Measurements from ENCODE around the gene LCE7A.
A peak's percentile ranks its signal among the peaks of the same experiment; 100 is the strongest.

The LCE7A gene

GRCh38 chr1:152880907-152881306, 21.1 kb downstream of the LCE7A start:
- DNase-seq, result no peak

- DNase-seq, result no peak
Measured at GRCh38 chr1:152884085-152884484, 24.3 kb downstream of the LCE7A start.

GRCh38 chr1:152884506-152884905, 24.7 kb downstream of the LCE7A start:
- no peak for DNase-seq

GRCh38 chr1:152884966-152885624, 25.3 kb downstream of the LCE7A start:
- DNase-seq, result no peak

- DNase-seq, result no peak
Measured at GRCh38 chr1:152886085-152886484, 26.3 kb downstream of the LCE7A start.

GRCh38 chr1:152886758-152887409, 27.1 kb downstream of the LCE7A start:
- no peak for DNase-seq

GRCh38 chr1:152888126-152888525, 28.3 kb downstream of the LCE7A start:
- DNase-seq, result no peak

GRCh38 chr1:152899027-152899426, 39.2 kb downstream of the LCE7A start:
- no peak for DNase-seq

- no peak for DNase-seq
Measured at GRCh38 chr1:152899883-152900282, 40.1 kb downstream of the LCE7A start.

- DNase-seq, result no peak
Measured at GRCh38 chr1:152901631-152902030, 41.8 kb downstream of the LCE7A start.

- peak; percentile 68 for DNase-seq
Measured at GRCh38 chr1:152902636-152903035, 42.8 kb downstream of the LCE7A start.

GRCh38 chr1:152904688-152905440, 45.1 kb downstream of the LCE7A start:
- no peak for DNase-seq

- no peak for DNase-seq
Measured at GRCh38 chr1:152906023-152906565, 46.3 kb downstream of the LCE7A start.

GRCh38 chr1:152907686-152908601, 48.1 kb downstream of the LCE7A start, which contains the start of gene IVL:
IVL (plus strand) TSS chr1:152908546; CDS start chr1:152909798, 1,252 bp downstream.
- DNase-seq, result no peak

GRCh38 chr1:152909206-152909605, 49.4 kb downstream of the LCE7A start:
- no peak for DNase-seq

Data from NCI-H187 treated with DMSO at 0.1 percent for 48 hours (cell line).